HG02943 (cell line): Measurements from ENCODE around the gene GSPT2.
"Not testable (repeated sequence)": the region's sequence is repeated elsewhere in the genome, so short reads cannot be mapped to it uniquely, and the experiment has no call there.

Experiments used
- ATAC-seq: cut with Tn5 transposase; IDR thresholded peaks from one replicate; pipeline ENCODE4 v1.9.1; 2021; ENCODE audit warnings: mild to moderate bottlenecking, low read depth, moderate library complexity; ENCODE audit not compliant: unreplicated experiment

GSPT2 gene

DNA sequence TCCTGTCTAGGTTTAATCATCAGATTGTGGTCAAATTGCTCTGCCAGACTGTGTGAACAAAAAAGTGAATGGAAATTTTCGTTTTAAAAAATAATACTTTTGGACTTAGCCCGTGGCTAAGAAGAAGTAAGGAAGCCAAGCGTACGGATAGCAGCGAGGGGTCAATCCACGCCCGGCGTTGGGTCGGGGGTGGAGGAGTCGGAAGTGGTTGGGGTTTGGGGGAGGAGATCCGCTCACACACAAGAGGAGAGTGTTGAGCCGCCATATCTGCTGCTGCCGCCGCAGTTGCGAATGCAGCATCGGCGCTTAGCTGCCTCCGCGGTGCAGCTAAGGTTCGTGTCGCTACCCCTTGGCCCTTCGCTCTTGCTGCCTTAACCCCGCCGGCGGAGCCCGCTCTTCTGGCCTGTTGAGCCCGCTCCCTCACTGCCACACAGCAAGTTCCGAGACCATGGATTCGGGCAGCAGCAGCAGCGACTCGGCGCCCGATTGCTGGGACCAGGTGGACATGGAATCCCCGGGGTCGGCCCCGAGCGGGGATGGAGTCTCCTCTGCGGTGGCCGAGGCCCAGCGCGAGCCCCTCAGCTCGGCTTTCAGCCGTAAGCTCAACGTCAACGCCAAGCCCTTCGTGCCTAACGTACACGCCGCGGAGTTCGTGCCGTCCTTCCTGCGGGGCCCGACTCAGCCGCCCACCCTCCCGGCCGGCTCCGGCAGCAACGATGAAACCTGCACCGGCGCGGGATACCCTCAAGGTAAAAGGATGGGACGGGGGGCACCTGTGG lies at the start of gene GSPT2:
Gene GSPT2 (plus strand): TSS at position 264 of the 779 bp plus-strand sequence. CDS start 185 bp downstream, at position 449.
- ATAC-seq, result peak; percentile 86

DNA sequence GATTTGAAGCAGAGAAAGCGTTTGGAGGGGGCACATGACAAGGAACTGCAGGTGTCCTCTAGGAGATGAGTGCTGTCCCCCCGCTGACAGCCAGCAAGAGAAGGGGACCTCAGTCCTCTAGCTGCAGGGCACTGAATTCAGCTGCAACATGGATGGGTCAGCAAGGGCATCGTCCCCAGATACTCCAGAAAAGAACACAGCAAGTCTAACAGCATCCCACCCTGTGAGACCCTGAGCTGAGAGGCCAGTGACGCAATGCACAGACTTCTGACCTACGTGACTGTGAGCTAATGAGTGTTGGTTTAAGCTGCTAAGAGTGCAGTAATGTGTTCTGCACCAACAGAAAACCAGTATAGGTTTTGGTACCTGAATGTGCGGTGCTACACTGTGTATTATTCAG lies 49.0 kb upstream of the GSPT2 start:
- ATAC-seq, result no peak

GRCh38 chrX:51697397-51697796 lies 45.8 kb upstream of the GSPT2 start:
- no peak for ATAC-seq

- ATAC-seq, result not testable (repeated sequence)
Observed at GRCh38 chrX:51710277-51711164, 32.7 kb upstream of the GSPT2 start, which contains the start of gene CENPVL1. TSS of gene CENPVL1 (plus strand) at chrX:51710512. CDS start at chrX:51710512, 0 bp downstream.

DNA sequence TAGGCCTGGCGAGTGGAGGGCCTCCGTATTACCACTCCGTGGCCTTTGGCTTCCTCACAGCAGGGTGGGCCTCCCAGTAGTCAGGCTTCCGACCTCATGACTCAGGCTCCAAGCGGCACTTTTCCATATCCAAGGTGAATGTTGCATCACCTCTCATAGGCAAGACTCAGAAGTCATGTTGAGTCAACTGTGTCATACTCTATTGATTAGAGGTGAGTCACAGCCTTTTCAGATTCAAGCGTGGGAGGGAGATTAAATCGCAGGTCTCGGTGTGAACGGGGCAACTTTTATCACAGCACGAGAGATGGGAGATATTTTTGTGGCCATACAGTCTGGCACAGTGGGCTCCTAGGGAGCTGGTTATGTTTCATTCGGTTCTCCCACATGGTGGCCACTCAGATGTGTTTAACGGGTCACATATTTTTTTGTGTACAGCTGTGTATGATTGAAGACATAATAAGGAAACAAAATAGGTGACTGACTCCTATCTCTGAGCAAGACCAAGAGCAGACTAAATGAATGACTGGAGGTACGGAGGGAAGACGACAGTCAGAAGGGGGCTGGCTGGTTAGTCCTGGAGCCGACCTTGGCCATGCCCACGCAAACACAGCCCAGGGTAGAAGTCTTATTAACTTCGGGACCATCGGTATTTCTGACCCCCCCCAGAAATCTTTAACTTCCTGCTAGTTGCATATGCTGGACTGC lies 30.1 kb upstream of the GSPT2 start:
- not testable (repeated sequence) for ATAC-seq

- no peak for ATAC-seq
Observed at GRCh38 chrX:51728202-51728601, 15.0 kb upstream of the GSPT2 start.

- ATAC-seq, result no peak
Observed at GRCh38 chrX:51737091-51737490, 6.2 kb upstream of the GSPT2 start.

- ATAC-seq, result no peak
Observed at GRCh38 chrX:51742586-51742985, 656 bp upstream of the GSPT2 start.

DNA sequence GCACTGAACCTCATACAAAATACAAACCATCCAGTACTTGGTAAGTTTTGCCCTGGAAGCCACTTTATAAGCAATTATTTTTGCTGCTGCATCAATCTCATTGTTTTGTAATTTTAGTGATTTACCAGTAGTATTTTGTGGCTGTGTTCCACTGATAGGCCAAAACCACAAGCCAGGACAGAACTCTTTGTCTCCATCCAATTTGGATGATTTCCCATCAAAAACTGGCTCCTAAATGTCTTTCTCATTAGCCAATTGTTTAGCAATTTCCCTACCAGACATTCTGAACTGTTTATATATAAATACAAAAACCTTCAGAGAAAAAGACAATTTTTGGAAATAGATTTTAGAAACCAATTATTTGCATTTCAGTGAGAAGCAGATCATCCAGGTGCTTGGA lies 4.4 kb downstream of the GSPT2 start:
- ATAC-seq, result no peak

GRCh38 chrX:51759055-51759839 lies 16.0 kb downstream of the GSPT2 start:
- no peak for ATAC-seq

DNA sequence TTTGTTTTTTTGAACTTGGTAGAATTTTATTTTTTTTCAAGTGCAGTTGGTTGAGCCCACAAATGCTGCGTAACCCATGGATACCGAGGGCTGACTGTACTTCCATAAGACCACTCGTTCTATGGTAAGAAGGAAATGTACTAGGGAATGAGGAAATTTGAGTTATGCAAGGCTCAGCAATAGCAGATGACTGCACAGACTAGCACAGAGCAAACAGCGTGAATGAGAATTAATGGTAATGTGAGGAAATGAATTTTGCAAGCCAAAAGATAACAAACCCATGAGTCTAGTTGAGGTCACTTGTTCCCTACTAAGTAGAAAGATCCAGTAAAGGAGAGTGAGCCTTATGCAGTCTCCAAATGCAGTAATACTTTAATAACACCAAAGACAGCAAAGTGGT lies 17.4 kb downstream of the GSPT2 start:
- no peak for ATAC-seq

- no peak for ATAC-seq
Observed at GRCh38 chrX:51766546-51766945, 23.3 kb downstream of the GSPT2 start.

DNA sequence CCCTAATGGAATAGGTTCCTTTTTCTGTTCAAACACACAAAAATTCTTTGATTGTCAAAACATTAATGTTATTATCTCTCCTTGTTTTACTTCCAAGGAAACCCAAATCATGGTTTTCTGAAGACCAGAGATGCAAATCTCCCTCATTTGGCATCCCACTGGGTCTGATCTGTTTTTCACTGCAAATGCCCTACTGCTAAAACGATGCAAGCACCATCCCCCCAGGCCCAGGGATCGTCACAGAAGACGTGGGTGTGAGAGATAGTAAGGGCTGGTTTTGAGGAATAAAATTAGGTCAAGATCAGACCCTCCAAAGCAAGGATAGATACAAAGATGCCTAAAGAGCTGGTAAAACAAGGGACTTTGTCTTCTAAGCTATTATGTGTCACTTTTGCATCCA lies 33.6 kb downstream of the GSPT2 start:
- ATAC-seq, result no peak

GRCh38 chrX:51779306-51779705 lies 36.1 kb downstream of the GSPT2 start:
- no peak for ATAC-seq

GRCh38 chrX:51795136-51795535 lies 51.9 kb downstream of the GSPT2 start:
- ATAC-seq, result no peak
